ENCODE results near the gene KIF1C. TPM values are rescaled to one million over a fixed set of nuclear protein-coding genes. Genes with fewer than 3 reads are reported as not detected.
"Not testable (repeated sequence)": the region's sequence is repeated elsewhere in the genome, so short reads cannot be mapped to it uniquely, and the experiment has no call there.

KIF1C gene
- total and polyA plus RNA-seq, 2 donors = 10.8 to 15.4 TPM

GRCh38 chr17:5075472-5075871 is 77.7 kb downstream of the KIF1C start:
- WGBS = 97% methylated on average over 4 of the region's 5 CpGs
- H3K36me3 ChIP-seq (ENCODE audit: control insufficient read depth in 2 of 2, insufficient read depth in 2 of 2, low read length in 1 of 2); DNase-seq (ENCODE audit: low read depth in 6 of 9, low spot score in 9 of 9); H3K27ac ChIP-seq (ENCODE audit: low read depth in 1 of 2, low read length in 1 of 2); H3K9me3 ChIP-seq (ENCODE audit: control insufficient read depth in 2 of 2, insufficient read depth in 1 of 2, low read length in 1 of 2); H3K27me3 ChIP-seq (ENCODE audit: control insufficient read depth in 2 of 2, insufficient read depth in 1 of 2, low read length in 1 of 2); H3K4me3 ChIP-seq (ENCODE audit: low read length in 2 of 2): not testable (repeated sequence)
- H3K4me1 ChIP-seq (ENCODE audit: control insufficient read depth in 2 of 2, insufficient read depth in 2 of 2, low read length in 2 of 2) = peaks cover 9 to 12% of the 10 kb centered on the region in 2 donors

GRCh38 chr17:5077275-5077674 is 79.5 kb downstream of the KIF1C start:
- H3K4me3 ChIP-seq (ENCODE audit: low read length in 2 of 2); DNase-seq (ENCODE audit: low read depth in 6 of 9, low spot score in 9 of 9); H3K36me3 ChIP-seq (ENCODE audit: control insufficient read depth in 2 of 2, insufficient read depth in 2 of 2, low read length in 1 of 2); H3K27me3 ChIP-seq (ENCODE audit: control insufficient read depth in 2 of 2, insufficient read depth in 1 of 2, low read length in 1 of 2); H3K27ac ChIP-seq (ENCODE audit: low read depth in 1 of 2, low read length in 1 of 2): not testable (repeated sequence)
- 99% methylated on average over 24 of the region's 24 CpGs for WGBS
- peaks cover 9 to 12% of the 10 kb centered on the region in 2 donors for H3K4me1 ChIP-seq (ENCODE audit: control insufficient read depth in 2 of 2, insufficient read depth in 2 of 2, low read length in 2 of 2)
- peaks cover 0 to 15% of the 10 kb centered on the region in 2 donors for H3K9me3 ChIP-seq (ENCODE audit: control insufficient read depth in 2 of 2, insufficient read depth in 1 of 2, low read length in 1 of 2)

DNA sequence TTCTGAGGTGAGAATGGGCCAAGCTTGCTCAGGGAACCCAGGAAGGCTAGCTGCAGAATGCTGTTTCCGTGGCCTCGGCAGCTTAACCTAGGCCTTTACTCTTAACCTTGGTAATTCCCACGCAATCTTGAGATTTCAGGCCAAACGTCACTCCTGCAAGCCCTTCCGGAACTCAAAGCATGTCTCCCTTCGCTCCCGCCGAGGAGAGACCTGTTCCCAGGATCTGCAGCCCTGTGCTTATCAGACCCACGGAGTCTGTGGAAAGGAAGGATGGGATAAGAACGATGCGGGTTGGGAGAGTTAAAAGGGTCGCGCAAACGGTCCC is 80.0 kb downstream of the KIF1C start:
- peak overlapping the region in 1 of 2 donors; percentile 92 for H3K27ac ChIP-seq (ENCODE audit: low read depth in 1 of 2, low read length in 1 of 2)
- WGBS = 36% methylated on average over 14 of the region's 14 CpGs

More for the DNA sequence above, 80.0 kb downstream of the KIF1C start:
- H3K4me1 ChIP-seq (ENCODE audit: control insufficient read depth in 2 of 2, insufficient read depth in 2 of 2, low read length in 2 of 2) = peaks cover 9 to 12% of the 10 kb centered on the region in 2 donors
- H3K36me3 ChIP-seq (ENCODE audit: control insufficient read depth in 2 of 2, insufficient read depth in 2 of 2, low read length in 1 of 2) = peaks cover 0 to 4% of the 10 kb centered on the region in 2 donors
- H3K27me3 ChIP-seq (ENCODE audit: control insufficient read depth in 2 of 2, insufficient read depth in 1 of 2, low read length in 1 of 2) = peaks cover 0 to 4% of the 10 kb centered on the region in 2 donors
- peak in 1 of 9 donors; percentile 17 for DNase-seq (ENCODE audit: low read depth in 6 of 9, low spot score in 9 of 9)
- peak overlapping the region; percentile 72 to 84 for H3K4me3 ChIP-seq (ENCODE audit: low read length in 2 of 2)
- peaks cover 0 to 15% of the 10 kb centered on the region in 2 donors for H3K9me3 ChIP-seq (ENCODE audit: control insufficient read depth in 2 of 2, insufficient read depth in 1 of 2, low read length in 1 of 2)

Other genes with a start within 250 kb of the KIF1C start
- not detected for gene TM4SF5, start 226.1 kb upstream of the KIF1C start, total RNA-seq
- gene TM4SF5, start 226.1 kb upstream of the KIF1C start, polyA plus RNA-seq = 0.14 TPM
- 2.7 TPM for gene VMO1, start 211.6 kb upstream of the KIF1C start, total RNA-seq
- 30.6 TPM for gene VMO1, start 211.6 kb upstream of the KIF1C start, polyA plus RNA-seq
- 0.14 TPM for gene GLTPD2, start 209.0 kb upstream of the KIF1C start, total RNA-seq
- 0.16 TPM for gene GLTPD2, start 209.0 kb upstream of the KIF1C start, polyA plus RNA-seq
- 183 TPM for gene PSMB6, start 201.8 kb upstream of the KIF1C start, total RNA-seq
- gene PSMB6, start 201.8 kb upstream of the KIF1C start, polyA plus RNA-seq = 122 TPM
- gene PLD2, start 190.8 kb upstream of the KIF1C start, total RNA-seq = 14.5 TPM
- gene PLD2, start 190.8 kb upstream of the KIF1C start, polyA plus RNA-seq = 30.7 TPM
- gene MINK1, start 164.6 kb upstream of the KIF1C start, total RNA-seq = 10.2 TPM
- 83.8 TPM for gene MINK1, start 164.6 kb upstream of the KIF1C start, polyA plus RNA-seq
- gene C17orf107, start 98.4 kb upstream of the KIF1C start, total RNA-seq = 0.57 TPM
- 1.2 TPM for gene C17orf107, start 98.4 kb upstream of the KIF1C start, polyA plus RNA-seq
- gene CHRNE, start 94.9 kb upstream of the KIF1C start, total RNA-seq = 0.24 TPM
- 1.9 TPM for gene CHRNE, start 94.9 kb upstream of the KIF1C start, polyA plus RNA-seq
- gene GP1BA, start 65.7 kb upstream of the KIF1C start, total RNA-seq = 0.14 TPM
- 0.09 TPM for gene GP1BA, start 65.7 kb upstream of the KIF1C start, polyA plus RNA-seq
- 46.7 TPM for gene SLC25A11, start 57.9 kb upstream of the KIF1C start, total RNA-seq
- gene SLC25A11, start 57.9 kb upstream of the KIF1C start, polyA plus RNA-seq = 30.9 TPM
- gene RNF167, start 57.7 kb upstream of the KIF1C start, total RNA-seq = 73.0 TPM
- gene RNF167, start 57.7 kb upstream of the KIF1C start, polyA plus RNA-seq = 189 TPM
- gene PFN1, start 49.4 kb upstream of the KIF1C start, total RNA-seq = 635 TPM
- gene PFN1, start 49.4 kb upstream of the KIF1C start, polyA plus RNA-seq = 727 TPM
- 12.4 TPM for gene ENO3, start 46.8 kb upstream of the KIF1C start, total RNA-seq
- 25.7 TPM for gene ENO3, start 46.8 kb upstream of the KIF1C start, polyA plus RNA-seq
- gene SPAG7, start 30.1 kb upstream of the KIF1C start, total RNA-seq = 60.9 TPM
- gene SPAG7, start 30.1 kb upstream of the KIF1C start, polyA plus RNA-seq = 98.8 TPM
- 2.8 TPM for gene CAMTA2, start 10.3 kb upstream of the KIF1C start, total RNA-seq
- 51.5 TPM for gene CAMTA2, start 10.3 kb upstream of the KIF1C start, polyA plus RNA-seq
- gene INCA1, start 428 bp upstream of the KIF1C start, total RNA-seq = 0.24 TPM
- 1.5 TPM for gene INCA1, start 428 bp upstream of the KIF1C start, polyA plus RNA-seq
- 0.80 TPM for gene SLC52A1, start 37.5 kb downstream of the KIF1C start, total RNA-seq
- gene SLC52A1, start 37.5 kb downstream of the KIF1C start, polyA plus RNA-seq = 0.96 TPM
- gene ZFP3, start 80.5 kb downstream of the KIF1C start, total RNA-seq = 3.3 TPM
- gene ZFP3, start 80.5 kb downstream of the KIF1C start, polyA plus RNA-seq = 4.6 TPM
- 9.5 TPM for gene ZNF232, start 113.9 kb downstream of the KIF1C start, total RNA-seq
- 9.9 TPM for gene ZNF232, start 113.9 kb downstream of the KIF1C start, polyA plus RNA-seq
- gene USP6, start 118.1 kb downstream of the KIF1C start, total RNA-seq = 0.14 TPM
- 0.30 TPM for gene USP6, start 118.1 kb downstream of the KIF1C start, polyA plus RNA-seq
- gene ZNF594, start 193.9 kb downstream of the KIF1C start, total RNA-seq = 12.2 TPM
- gene ZNF594, start 193.9 kb downstream of the KIF1C start, polyA plus RNA-seq = 5.0 TPM
- 0.80 TPM for gene SCIMP, start 236.9 kb downstream of the KIF1C start, total RNA-seq
- 5.1 TPM for gene SCIMP, start 236.9 kb downstream of the KIF1C start, polyA plus RNA-seq

All from thymus (tissue), 11 donors.